A673 (cell line): ENCODE measurements around the gene SYTL3. TPM values are rescaled to one million over a fixed set of nuclear protein-coding genes. Genes with fewer than 3 reads are reported as not detected.

Experiments
- BruUV-seq: library from RNA; stranded (reverse); fragments of 400-500 nt; replicated peaks from 2 replicates; lab custom pipeline; 2021; lab: Mats Ljungman, UMichigan
- CTCF ChIA-PET: fragments of 300-600 bp; sonication (Branson Sonifier 250); formaldehyde crosslinking; loops from one replicate; lab custom pipeline; 2022; ENCODE audit warnings: antibody characterized with exemption; lab: Charles Lee
- POLR2A ChIA-PET: fragments of 300-600 bp; sonication (Branson Sonifier 250); formaldehyde crosslinking; loops from one replicate; lab custom pipeline; 2022; ENCODE audit warnings: antibody characterized with exemption; ENCODE audit not compliant: low non-redundant PET; lab: Charles Lee
- DNase-seq: peaks from one replicate; pipeline ENCODE4 v3.0.0-alpha.2; 2015; ENCODE audit warnings: low spot score
- H3K27ac ChIP-seq: fragments of 200-600 bp; sonication (generic); 2 replicates; pipeline ENCODE4 v1.5.1; 2016; ENCODE audit warnings: mixed run types, low read depth, mild to moderate bottlenecking, mixed read lengths, antibody characterized with exemption, low read length; ENCODE audit not compliant: poor library complexity, severe bottlenecking
- H3K27me3 ChIP-seq: fragments of 200-600 bp; sonication (generic); replicated peaks from 2 replicates; pipeline ENCODE4 v1.6.1; 2017; ENCODE audit warnings: mixed run types, low read depth, mild to moderate bottlenecking, mixed read lengths, antibody characterized with exemption, low read length; ENCODE audit not compliant: insufficient read depth, poor library complexity
- H3K36me3 ChIP-seq: fragments of 200-600 bp; sonication (generic); 2 replicates; pipeline ENCODE4 v1.6.1; 2016; ENCODE audit warnings: mixed run types, mild to moderate bottlenecking, mixed read lengths, antibody characterized with exemption, low read length; ENCODE audit not compliant: insufficient read depth, poor library complexity, severe bottlenecking
- H3K4me1 ChIP-seq: fragments of 200-600 bp; sonication (generic); 2 replicates; pipeline ENCODE4 v1.6.1; 2017; ENCODE audit warnings: mixed run types, mild to moderate bottlenecking, mixed read lengths, antibody characterized with exemption, low read length; ENCODE audit not compliant: insufficient read depth, poor library complexity, severe bottlenecking
- H3K4me3 ChIP-seq: fragments of 200-600 bp; sonication (generic); 2 replicates; pipeline ENCODE4 v1.5.1; 2016; ENCODE audit warnings: low read depth, mixed run types, mild to moderate bottlenecking, mixed read lengths, low read length; ENCODE audit not compliant: poor library complexity, severe bottlenecking
- H3K9me3 ChIP-seq: fragments of 200-600 bp; sonication (generic); 2 replicates; pipeline ENCODE4 v1.6.1; 2016; ENCODE audit warnings: mixed run types, low read depth, mild to moderate bottlenecking, mixed read lengths, antibody characterized with exemption, low read length; ENCODE audit not compliant: poor library complexity, severe bottlenecking
- CTCF ChIP-seq: fragments of 300-800, 200-600 bp; sonication (generic); conservative IDR thresholded peaks from 2 replicates; pipeline ENCODE4 v1.5.1; 2017; ENCODE audit warnings: low read depth, mild to moderate bottlenecking, antibody characterized with exemption, low read length, moderate library complexity, mixed read lengths
- EZH2 ChIP-seq: fragments of 200-600 bp; sonication (generic); IDR thresholded peaks from 2 replicates; pipeline ENCODE4 v1.6.1; 2017; ENCODE audit warnings: borderline replicate concordance, low read depth, mild to moderate bottlenecking, mixed read lengths, antibody characterized with exemption, low read length; ENCODE audit not compliant: poor library complexity, severe bottlenecking
- intact Hi-C: fragments of 100-400 bp; cut with micrococcal nuclease; formaldehyde crosslinking; loops from one replicate; pipeline ENCODE4 v1.10.0; 2022; ENCODE audit not compliant: unreplicated experiment
- total RNA-seq: library from RNA; stranded (reverse); gene quantifications from 2 replicates; pipeline ENCODE4 v1.2.3, GENCODE V29; 2021

The SYTL3 gene
- total RNA-seq, 1 experiment from 2014 or later = 0.82 TPM

GRCh38 chr6:158606935-158607334 is 42.9 kb upstream of the SYTL3 start:
- no peaks in the 10 kb centered on the region for H3K27me3 ChIP-seq
- no peak overlapping the region for H3K4me3 ChIP-seq
- ChIA-PET CTCF (interaction anchor here (2.1 kb wide), 1 partner anchor 393 kb away, joined by 13 read pairs; no protein-coding TSS in a partner anchor), POLR2A (no interaction called here)
- H3K9me3 ChIP-seq = no peaks in the 10 kb centered on the region
- no peak for DNase-seq
- intact Hi-C loops = loop anchor here (10.0 kb wide), 1 partner anchor 142 kb away; no protein-coding TSS in a partner anchor
- BruUV-seq = no TSS peak
- peaks cover 51% of the 10 kb centered on the region for H3K36me3 ChIP-seq
- no peak overlapping the region for H3K27ac ChIP-seq
- H3K4me1 ChIP-seq = no peaks in the 10 kb centered on the region
- TF ChIP-seq CTCF (no peak), EZH2 (no peak)

- POLR2A ChIA-PET = no interaction called here
- no peak overlapping the region for H3K4me3 ChIP-seq
- intact Hi-C loops = loop anchor here (10.0 kb wide), 1 partner anchor 143 kb away; no protein-coding TSS in a partner anchor
- CTCF ChIA-PET = interaction anchor here (0.6 kb wide), 1 partner anchor 94 kb away, joined by 3 read pairs; no protein-coding TSS in a partner anchor
- no TSS peak for BruUV-seq
- H3K4me1 ChIP-seq = no peaks in the 10 kb centered on the region
- H3K36me3 ChIP-seq = peaks cover 51% of the 10 kb centered on the region
- TF ChIP-seq EZH2 (no peak), CTCF (no peak)
- no peak overlapping the region for H3K27ac ChIP-seq
- no peaks in the 10 kb centered on the region for H3K9me3 ChIP-seq
- H3K27me3 ChIP-seq = no peaks in the 10 kb centered on the region
- DNase-seq = no peak
These were observed 42.3 kb upstream of the SYTL3 start for GRCh38 chr6:158607411-158608170.

- POLR2A ChIA-PET = no interaction called here
- CTCF ChIA-PET = interaction anchor here (0.6 kb wide), 1 partner anchor 95 kb away, joined by 3 read pairs; no protein-coding TSS in a partner anchor
- peaks cover 51% of the 10 kb centered on the region for H3K36me3 ChIP-seq
These were observed 41.6 kb upstream of the SYTL3 start for GRCh38 chr6:158608221-158608620.

More at GRCh38 chr6:158608221-158608620, 41.6 kb upstream of the SYTL3 start:
- H3K4me1 ChIP-seq = no peaks in the 10 kb centered on the region
- no peaks in the 10 kb centered on the region for H3K27me3 ChIP-seq
- TF ChIP-seq EZH2 = no peak
- TF ChIP-seq CTCF = no peak
- intact Hi-C loops = loop anchor here (10.0 kb wide), 1 partner anchor 143 kb away; no protein-coding TSS in a partner anchor
- H3K9me3 ChIP-seq = no peaks in the 10 kb centered on the region
- no peak overlapping the region for H3K27ac ChIP-seq
- DNase-seq = no peak
- BruUV-seq = no TSS peak
- H3K4me3 ChIP-seq = no peak overlapping the region
